ENCODE data around the gene KNSTRN.

Gene KNSTRN

GRCh38 chr15:40354408-40355171 is 27.9 kb upstream of the KNSTRN start:
- DNase-seq (ENCODE audit: extremely low read depth, low read depth): no peak
- peak; percentile 58 for TF ChIP-seq CTCF (IDR thresholded peaks at IDR 0.05; ENCODE audit: low read depth, low read length)

DNA sequence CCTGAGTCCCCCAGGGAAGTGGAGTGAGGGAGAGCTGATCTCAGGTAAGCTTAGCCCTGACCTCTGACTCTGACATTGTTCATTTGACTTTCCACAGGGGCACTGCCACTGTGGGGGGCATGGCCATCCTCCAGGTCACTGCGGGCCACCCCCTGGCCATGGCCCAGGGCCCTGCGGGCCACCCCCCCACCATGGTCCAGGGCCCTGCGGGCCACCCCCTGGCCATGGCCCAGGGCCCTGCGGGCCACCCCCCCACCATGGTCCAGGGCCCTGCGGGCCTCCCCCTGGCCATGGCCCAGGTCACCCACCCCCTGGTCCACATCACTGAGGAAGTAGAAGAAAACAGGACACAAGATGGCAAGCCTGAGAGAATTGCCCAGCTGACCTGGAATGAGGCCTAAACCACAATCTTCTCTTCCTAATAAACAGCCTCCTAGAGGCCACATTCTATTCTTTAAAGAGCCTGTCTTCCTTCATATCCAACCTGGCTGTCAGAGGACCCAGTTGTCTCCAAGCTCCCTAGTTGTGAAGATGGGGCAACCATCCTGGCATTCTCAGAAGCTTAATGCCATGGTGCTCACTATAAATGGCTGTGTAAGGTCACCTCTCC is 26.4 kb upstream of the KNSTRN start:
- no peak for TF ChIP-seq CTCF (IDR thresholded peaks at IDR 0.05; ENCODE audit: low read depth, low read length)
- DNase-seq (ENCODE audit: extremely low read depth, low read depth): no peak

DNA sequence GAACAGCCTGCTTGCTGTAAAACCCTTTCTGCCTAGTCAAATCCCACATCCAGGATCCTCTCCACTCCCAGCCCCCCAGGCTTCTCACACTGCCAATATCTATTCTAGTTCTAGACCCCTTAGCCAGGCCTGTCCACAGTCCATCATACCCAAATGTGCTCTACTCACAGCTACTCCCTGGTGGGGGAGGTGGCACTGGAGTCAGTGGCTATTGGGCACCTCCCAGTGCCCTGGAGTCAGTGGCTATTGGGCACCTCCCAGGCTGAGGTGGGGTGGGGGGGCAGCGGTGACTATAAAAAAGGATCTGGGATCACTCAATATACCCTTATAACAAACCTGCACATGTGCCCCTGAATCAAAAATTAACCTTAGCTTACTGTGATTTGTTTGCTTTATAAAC is 25.3 kb upstream of the KNSTRN start:
- no peak for DNase-seq (ENCODE audit: extremely low read depth, low read depth)

DNA sequence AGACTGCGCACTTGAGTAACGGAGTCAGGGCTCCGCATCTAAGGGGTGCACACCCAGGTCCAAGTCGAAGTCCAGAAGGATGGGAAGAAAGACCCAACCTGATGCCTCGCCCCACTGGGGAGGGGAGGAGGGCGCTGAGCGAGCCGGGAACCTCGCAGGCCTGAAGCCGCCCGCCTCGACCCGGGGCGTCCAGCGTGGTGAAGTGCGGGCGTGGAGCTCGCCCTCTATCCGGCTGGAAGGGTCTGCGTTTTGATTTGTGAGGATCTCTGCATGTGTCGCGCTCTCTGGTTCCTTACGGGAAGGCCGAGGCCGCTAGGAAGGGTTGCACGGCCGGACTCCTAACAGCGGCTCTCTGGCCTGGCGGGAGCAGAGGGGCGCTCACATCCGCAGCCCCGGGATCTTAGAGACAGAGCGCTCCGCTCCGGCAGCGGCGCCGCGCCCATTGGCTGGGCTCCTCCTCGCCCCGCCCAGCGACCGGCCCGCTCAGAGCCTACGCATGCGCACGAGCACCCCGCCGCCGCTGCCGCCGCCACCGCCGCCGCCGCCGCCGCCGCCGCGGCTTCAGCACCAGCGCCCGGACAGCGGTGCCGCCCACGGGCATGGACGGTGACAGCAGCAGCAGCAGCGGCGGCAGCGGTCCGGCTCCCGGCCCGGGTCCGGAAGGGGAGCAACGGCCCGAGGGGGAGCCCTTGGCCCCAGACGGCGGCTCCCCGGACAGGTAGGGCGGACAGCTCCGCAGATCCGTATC is 24.6 kb upstream of the KNSTRN start, which contains the start of gene DISP2:
DISP2 (plus strand) TSS at position 497 of the 748 bp plus-strand sequence; CDS start at position 600, 103 bp downstream.
- DNase-seq (ENCODE audit: extremely low read depth, low read depth): no peak
- no peak for TF ChIP-seq CTCF (IDR thresholded peaks at IDR 0.05; ENCODE audit: low read depth, low read length)

More for the DNA sequence above, 25.3 kb upstream of the KNSTRN start:
- TF ChIP-seq CTCF (IDR thresholded peaks at IDR 0.05; ENCODE audit: low read depth, low read length): no peak

GRCh38 chr15:40358471-40359353 is 23.8 kb upstream of the KNSTRN start:
- no peak; the same call in none of the 2 replicates for TF ChIP-seq CTCF (IDR thresholded peaks at IDR 0.05; ENCODE audit: low read depth, low read length)
- no peak for DNase-seq (ENCODE audit: extremely low read depth, low read depth)

DNA sequence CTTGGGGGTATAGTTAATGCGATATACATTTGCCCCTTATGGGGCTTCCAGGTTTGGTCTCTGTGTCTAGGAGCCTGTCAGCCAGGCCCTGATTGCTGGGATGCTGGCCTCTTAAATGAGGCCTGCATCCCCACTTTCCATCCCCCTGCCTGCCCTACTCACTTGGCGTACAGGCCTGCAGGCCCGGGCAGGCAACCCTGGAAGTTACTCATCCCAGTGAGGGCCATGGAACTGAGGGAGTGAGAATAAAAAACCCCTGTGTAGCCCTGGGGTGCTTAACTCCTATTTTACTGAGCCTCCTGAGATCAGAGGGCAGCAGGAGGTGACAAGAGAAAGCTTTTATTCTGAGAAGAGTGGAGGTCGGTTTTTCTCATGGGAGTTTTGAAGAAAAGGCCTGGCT is 22.5 kb upstream of the KNSTRN start:
- TF ChIP-seq CTCF (IDR thresholded peaks at IDR 0.05; ENCODE audit: low read depth, low read length): no peak
- DNase-seq (ENCODE audit: extremely low read depth, low read depth): no peak
